Activated T-helper 1 cell treated with anti-CD3 and anti-CD28 coated beads, Interleukin-2, amount 50 U/mL, for 16 hours (primary cell): Measurements from ENCODE around the gene LSM14B.
A peak's percentile ranks its signal among the peaks of the same experiment; 100 is the strongest.

Source experiments
- DNase-seq, 2 donors: peaks; one replicate each; pipeline ENCODE4 v3.0.0-alpha.2; 2020; ENCODE audit warnings: low read depth in 1 of 2, low spot score in 1 of 2

The LSM14B gene

DNA sequence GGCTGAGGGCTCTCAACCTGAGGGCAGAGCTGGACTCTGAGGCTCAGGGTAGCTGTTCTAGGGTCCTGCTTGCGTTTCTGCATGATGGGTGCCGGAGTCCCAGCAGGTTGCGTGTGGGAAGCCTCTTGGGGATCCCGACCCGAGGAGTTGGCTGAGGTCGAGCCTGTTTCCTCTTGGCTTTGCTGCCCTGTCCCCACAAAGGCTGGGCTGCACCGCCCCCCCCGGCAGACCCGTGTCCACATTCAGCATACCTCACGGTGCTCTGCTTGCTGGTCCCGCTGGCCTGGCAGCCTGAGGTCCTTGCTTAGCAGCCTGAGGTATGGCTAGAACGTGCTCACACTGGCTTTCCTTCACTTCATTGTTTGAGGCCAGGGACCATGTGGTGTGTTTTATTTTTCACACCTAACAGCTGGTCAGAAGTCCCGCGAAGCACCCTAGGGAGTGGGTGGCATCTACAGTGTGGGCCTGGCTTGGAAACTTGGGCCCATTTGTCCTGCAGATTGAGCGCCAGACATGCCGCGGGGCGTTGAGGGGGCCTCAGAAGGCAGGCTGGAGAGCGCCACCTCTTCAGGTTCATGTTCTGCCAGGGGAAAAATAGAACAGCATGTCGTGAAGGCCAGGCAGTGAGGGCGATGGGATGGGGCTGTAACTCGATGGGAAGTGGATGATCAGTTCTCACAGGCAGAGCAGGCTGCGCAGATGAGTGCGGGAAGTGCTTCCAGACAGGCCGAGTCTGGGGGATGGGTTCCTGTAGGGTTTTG, 9.5 kb downstream of the LSM14B start:
- DNase-seq = no peak

DNA sequence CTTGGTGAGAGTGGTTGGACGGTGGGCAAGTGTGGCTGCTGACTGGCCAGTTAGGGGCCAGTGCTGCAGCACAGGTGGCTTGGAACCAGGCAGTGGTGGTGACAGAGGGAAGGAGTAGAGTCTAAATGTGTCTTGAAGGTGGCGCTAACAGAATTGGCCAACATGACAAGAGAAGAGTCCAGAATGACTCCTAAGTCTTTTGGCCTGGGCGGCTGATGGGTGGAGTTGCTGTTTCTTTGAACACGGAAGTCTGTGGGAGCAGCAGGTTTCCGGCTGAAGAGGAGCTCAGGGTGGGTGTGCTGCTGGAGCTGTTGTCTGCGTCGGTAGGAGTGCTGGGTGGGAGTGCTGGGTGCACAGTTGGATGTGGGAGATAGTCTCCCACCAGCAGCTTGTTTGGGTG, 10.1 kb downstream of the LSM14B start:
- DNase-seq = no peak

DNA sequence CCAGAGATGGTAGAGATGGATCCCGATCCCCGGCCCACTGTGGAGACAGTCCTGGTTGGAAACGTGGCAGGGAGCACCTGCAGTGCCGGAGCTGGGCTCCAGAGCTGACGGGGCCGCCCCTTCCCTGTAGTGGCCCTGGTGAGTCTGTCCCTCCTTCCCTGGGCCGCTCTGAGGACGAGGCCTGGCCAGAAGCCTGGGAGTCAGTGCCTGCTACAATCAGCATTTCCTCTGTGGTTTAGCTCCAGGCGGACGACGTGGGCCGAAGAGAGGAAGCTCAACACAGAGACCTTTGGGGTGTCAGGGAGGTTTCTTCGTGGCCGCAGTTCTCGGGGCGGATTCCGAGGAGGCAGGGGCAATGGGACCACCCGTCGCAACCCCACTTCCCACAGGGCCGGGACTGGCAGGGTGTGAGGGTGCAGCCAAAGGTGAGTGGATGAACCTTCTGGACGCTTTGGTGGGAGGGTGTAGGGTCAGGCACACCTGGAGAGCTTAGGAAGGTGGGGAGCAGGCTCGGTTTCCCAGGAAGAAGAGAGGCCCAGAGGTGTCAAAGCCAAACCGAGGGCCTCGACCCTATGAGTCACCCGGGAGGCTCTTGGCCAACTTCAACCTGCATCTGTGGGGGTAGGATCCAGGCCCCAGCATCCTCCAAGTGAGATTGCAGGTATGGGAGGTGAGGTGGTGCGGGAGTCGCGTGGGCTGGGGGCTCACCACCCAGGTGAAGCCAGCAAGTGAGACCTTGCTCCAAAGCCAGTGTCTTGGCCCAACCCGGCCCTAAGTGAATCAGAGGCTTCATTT, 11.0 kb downstream of the LSM14B start:
- no peak for DNase-seq

GRCh38 chr20:62133864-62134263, 11.6 kb downstream of the LSM14B start:
- no peak for DNase-seq

DNA sequence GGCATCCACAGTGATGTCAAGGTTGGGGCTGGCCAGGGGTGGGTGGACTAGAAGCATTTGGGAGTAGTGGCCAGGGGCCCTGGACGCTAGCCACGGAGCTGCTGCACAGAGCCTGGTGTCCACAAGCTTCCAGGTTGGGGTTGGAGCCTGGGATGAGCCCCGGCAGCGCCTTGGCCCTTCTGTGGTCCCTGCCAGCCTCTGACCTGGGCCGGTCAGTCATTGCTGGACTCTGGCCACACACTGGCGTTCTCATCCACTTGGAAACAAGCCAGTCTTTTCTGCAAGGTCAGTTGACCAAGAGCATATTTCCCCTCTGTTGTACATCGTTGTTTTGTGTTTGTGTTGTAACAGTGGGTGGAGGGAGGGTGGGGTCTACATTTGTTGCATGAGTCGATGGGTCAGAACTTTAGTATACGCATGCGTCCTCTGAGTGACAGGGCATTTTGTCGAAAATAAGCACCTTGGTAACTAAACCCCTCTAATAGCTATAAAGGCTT, 12.5 kb downstream of the LSM14B start:
- no peak for DNase-seq

DNA sequence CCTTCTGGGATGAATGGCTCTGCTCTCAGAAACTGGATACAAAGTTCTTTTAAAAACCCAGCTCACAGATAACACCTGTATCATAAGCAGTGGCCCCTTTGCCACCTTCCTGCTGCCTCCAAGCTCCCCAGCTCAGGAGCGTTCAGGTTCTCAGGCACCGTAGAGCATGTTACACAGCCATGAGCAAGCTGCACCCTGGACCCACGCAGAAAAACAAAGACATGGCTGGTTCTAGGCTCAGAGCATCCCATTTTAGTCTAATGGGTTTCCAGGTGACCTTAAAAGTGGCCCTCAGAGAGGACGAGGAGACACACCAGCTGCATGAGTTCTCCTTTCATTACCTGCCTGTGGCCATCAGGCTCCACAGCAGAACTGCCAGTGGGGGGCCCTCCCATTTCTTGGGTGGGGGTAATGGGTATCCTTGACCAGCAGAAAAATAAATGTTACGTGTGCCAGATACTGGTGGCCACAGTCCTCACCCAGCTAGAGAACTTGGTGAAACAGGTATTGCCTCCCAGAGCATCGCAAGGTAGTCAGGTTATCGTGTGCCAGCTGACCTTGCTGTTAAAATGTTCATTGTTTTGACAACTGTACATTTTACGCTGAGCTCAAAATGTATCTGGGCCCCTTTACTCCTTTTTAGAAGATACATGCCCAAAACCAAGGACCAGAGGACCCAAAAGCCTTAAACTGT, 13.4 kb downstream of the LSM14B start:
- DNase-seq = no peak

GRCh38 chr20:62136283-62137091, 14.2 kb downstream of the LSM14B start:
- DNase-seq = peak; percentile 37 to 53

DNA sequence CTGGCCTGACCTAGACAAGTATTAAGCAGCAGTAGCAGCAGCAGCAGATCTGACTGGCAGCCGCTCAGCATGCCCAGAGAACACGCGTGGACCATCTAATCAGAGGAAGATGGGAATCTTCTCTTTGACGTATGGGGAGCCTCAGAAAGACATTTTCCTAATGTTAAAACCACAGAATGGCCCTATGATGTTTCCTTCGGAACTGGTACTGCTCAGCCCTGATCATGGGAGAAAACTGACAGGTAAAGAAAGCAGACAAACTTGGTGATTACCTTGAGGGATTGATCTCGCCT, 14.8 kb downstream of the LSM14B start:
- no peak for DNase-seq

DNA sequence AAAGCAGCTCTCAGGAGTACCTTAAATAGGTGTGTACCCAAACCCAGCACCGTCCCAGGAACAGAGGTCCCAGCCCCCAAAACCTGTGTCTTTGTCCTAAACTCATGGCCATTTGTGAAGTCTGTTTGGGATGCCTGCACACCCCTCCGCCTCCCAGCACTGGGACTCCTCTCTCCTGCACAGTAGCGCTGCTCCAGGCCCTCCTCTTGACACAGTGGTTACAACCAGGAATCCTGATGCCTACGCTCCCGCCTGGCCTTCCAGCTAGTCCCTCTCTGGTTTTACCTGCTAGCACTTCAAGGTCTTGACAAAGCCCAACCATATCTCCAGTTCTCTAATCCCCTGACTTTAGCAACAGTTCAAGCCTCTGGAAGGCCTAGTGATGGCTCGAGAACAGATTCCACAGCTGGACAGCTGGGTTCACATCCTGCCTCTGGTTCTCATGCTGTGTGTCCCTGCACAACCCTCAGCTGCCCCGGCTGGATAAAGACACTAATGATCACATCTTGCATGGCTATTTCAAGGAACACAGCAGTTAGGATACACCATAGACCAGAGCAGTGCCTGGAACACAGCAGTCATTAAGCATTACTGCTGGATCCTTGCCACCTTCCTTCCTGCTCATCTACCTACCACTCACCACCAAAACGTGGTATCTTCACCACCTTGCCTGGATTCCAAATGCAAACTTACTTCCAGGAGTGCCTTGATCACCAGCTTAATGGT, 15.4 kb downstream of the LSM14B start:
- DNase-seq = no peak

- DNase-seq = no peak
Measured at GRCh38 chr20:62138204-62138543, 15.9 kb downstream of the LSM14B start.

- DNase-seq = no peak
Measured at GRCh38 chr20:62138912-62139311, 16.6 kb downstream of the LSM14B start.

DNA sequence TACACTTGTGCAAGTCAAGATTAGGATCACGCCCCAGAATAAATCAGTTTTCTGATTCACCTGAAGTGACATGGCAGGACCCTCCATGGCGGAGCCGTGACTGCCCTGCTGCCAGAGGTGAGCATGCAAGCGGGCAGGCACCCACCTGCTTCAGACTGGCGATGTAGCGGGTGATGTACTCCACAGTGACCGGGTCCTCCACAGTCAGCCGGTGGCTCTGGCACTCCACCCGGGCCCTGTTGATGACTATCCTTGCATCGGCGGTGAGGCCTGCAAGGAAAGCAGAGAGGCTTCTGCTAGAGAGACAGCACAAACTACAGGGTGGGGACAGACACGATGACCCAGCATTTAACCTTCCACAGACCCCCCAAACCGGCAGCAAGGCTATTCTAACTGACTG, 17.4 kb downstream of the LSM14B start:
- no peak for DNase-seq

DNA sequence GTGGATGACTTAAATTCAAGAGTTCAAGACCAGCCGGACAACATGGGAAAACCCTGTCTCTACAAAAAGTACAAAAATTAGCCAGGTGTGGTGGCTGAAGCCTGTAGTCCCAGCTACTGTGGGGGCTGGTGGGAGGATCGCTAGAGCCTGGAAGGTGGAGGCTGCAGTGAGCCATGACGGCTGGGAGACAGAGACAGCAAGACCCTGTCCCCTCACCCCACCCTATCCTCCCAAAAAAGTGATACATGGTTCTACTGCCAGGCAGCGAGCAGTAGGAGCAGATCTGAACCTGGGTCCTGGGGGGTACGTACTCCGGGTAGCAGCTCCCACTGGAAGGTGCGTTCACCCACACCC, 18.7 kb downstream of the LSM14B start:
- DNase-seq = no peak

DNA sequence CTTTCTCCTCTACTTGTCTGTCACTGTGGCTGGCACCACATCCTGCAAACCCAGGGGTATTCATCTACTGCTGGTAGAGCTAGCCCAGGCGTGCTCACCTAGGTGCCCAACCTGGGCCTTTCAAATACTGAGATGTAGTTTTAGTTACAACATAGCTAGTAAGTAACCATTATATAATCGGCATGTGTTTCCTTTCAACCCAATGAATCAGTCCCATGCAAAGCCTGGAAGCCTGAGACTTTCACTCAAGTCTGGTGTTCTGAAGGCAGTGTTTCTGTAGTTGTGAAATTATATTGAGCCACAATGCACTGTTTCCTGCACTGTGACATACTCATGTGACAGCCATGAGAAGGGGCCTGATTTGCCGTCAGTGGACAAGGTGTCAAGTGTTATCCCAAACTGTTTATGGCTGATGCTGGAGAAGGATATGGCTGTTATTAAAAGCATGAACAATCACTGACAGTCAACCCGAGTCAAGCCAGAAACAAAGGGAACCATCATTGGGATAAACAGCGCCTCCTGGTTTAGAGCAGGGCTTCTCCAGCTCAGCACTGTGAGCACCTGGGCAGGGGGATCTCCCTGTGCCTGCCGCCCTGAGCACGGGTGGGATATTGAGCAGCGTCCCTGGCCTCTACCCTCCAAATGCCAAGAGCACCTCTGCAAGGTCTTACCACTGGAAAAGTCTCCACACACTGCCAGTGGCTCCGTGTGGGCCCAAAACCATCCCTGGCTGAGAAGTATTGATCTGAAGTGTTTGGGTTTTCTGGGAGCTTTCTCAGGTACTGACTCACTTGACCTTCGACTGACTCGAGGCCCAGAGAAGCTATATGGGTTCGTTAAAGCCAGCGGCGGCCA, 19.3 kb downstream of the LSM14B start:
- no peak for DNase-seq

DNA sequence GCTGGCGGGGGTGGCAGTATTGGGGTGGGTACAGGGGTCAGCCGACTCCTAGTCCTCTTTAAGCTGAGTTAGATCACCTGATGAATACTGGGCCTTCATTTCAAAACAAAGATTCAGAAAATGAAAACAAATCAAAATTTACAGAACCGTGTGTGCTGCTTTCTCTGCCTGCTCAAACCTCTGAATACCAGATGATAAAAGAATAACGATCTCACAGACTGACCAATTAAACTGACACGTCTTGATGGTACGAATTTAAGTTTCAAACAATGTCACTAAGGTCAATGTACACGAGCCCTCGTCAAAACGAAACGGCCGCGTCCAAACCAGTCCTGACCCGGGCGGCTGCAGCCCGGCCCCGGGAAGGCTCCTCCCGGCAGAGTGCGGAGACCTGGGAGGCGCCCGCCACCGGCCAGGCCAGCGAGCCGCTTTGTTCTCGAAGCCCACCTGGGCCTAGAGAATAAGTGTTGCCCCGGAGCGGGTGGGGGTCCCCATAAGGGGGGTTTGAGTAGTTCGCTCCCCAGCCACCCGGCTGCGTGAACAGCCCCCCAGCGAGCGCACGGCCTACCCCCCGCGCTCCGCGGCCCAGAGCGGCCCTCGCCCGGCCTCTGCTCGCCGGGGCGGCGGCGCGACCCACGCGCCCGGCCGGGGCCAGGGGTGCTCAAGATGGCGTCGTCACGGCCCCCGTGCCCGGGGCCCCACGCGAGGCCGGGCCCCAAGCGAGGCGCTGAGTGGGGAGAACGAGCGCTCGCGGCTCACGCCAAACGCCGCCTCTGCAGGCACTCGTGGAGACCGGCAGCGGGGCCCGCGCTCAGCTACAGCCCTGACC, 20.2 kb downstream of the LSM14B start:
- DNase-seq = no peak

GRCh38 chr20:62143081-62143956, 21.0 kb downstream of the LSM14B start, which contains the start of the genes PSMA7 and SS18L1:
Gene PSMA7, minus strand, starts transcription at chr20:62143394. Its CDS starts 91 bp downstream, at chr20:62143303.
Gene SS18L1, plus strand, starts transcription at chr20:62143769. Its CDS starts 52 bp downstream, at chr20:62143821.
- DNase-seq = peak; percentile 67 to 82

GRCh38 chr20:62143957-62144825, 21.9 kb downstream of the LSM14B start:
- DNase-seq = peak in 1 of 2 donors; percentile 36
